Karpas-422 (cell line): ENCODE measurements around the gene GALNT18. TPM values are rescaled to one million over a fixed set of nuclear protein-coding genes. Genes with fewer than 3 reads are reported as not detected.

Experiments used
- DNase-seq: peaks from one replicate; pipeline ENCODE4 v3.0.0-alpha.2; 2015
- H2AFZ ChIP-seq: fragments of 200-600 bp; sonication (generic); 2 replicates; pipeline ENCODE4 v1.6.1; 2014; ENCODE audit warnings: antibody characterized with exemption, low read length, mixed read lengths
- H3K27ac ChIP-seq: fragments of 200-600 bp; sonication (generic); 2 replicates; pipeline ENCODE4 v1.5.1; 2014; ENCODE audit warnings: mild to moderate bottlenecking, low read length, moderate library complexity
- H3K27me3 ChIP-seq: fragments of 200-600 bp; sonication (generic); 2 replicates; pipeline ENCODE4 v1.6.1; 2014; ENCODE audit warnings: low read length, mixed read lengths
- H3K36me3 ChIP-seq: fragments of 200-600 bp; sonication (generic); 2 replicates; pipeline ENCODE4 v1.6.1; 2014; ENCODE audit warnings: low read length, mixed read lengths; ENCODE audit not compliant: insufficient read depth
- H3K4me1 ChIP-seq: fragments of 200-600 bp; sonication (generic); 2 replicates; pipeline ENCODE4 v1.6.1; 2014; ENCODE audit warnings: mild to moderate bottlenecking, low read length, mixed read lengths
- H3K4me2 ChIP-seq: fragments of 200-600 bp; sonication (generic); 2 replicates; pipeline ENCODE4 v1.6.1; 2014; ENCODE audit warnings: low read length, low read depth, mild to moderate bottlenecking; ENCODE audit not compliant: poor library complexity, severe bottlenecking
- H3K4me3 ChIP-seq: fragments of 200-600 bp; sonication (generic); 2 replicates; pipeline ENCODE4 v1.5.1; 2014; ENCODE audit warnings: mild to moderate bottlenecking, antibody characterized with exemption, low read length, mixed read lengths
- H3K79me2 ChIP-seq: fragments of 200-600 bp; sonication (generic); 2 replicates; pipeline ENCODE4 v1.6.1; 2014; ENCODE audit warnings: mild to moderate bottlenecking, low read length, mixed read lengths
- H3K9ac ChIP-seq: fragments of 200-600 bp; sonication (generic); 2 replicates; pipeline ENCODE4 v1.6.0; 2014; ENCODE audit warnings: low read length
- H3K9me2 ChIP-seq: fragments of 200-600 bp; sonication (generic), shearing (Covaris generic); replicated peaks from 2 replicates; pipeline ENCODE4 v1.6.0; 2014; ENCODE audit warnings: mild to moderate bottlenecking, low read length, moderate library complexity; ENCODE audit not compliant: insufficient read depth
- H3K9me3 ChIP-seq: fragments of 300-700, 200-600 bp; sonication (generic); 2 replicates; pipeline ENCODE4 v1.6.1; 2014; ENCODE audit warnings: low read length, mixed read lengths
- H4K20me1 ChIP-seq: fragments of 200-600 bp; sonication (generic); 2 replicates; pipeline ENCODE4 v1.6.1; 2014; ENCODE audit warnings: mild to moderate bottlenecking, antibody characterized with exemption, low read length, low read depth; ENCODE audit not compliant: insufficient read depth
- total RNA-seq: library from RNA; depleted of rRNA; stranded (reverse); fragments of >200 nt; shearing (Covaris generic); gene quantifications from 2 replicates; pipeline ENCODE4 v1.2.3, GENCODE V29; 2014; ENCODE audit warnings: low replicate concordance

GALNT18 gene
- total RNA-seq, 1 experiment from 2014 or later = not detected

DNA sequence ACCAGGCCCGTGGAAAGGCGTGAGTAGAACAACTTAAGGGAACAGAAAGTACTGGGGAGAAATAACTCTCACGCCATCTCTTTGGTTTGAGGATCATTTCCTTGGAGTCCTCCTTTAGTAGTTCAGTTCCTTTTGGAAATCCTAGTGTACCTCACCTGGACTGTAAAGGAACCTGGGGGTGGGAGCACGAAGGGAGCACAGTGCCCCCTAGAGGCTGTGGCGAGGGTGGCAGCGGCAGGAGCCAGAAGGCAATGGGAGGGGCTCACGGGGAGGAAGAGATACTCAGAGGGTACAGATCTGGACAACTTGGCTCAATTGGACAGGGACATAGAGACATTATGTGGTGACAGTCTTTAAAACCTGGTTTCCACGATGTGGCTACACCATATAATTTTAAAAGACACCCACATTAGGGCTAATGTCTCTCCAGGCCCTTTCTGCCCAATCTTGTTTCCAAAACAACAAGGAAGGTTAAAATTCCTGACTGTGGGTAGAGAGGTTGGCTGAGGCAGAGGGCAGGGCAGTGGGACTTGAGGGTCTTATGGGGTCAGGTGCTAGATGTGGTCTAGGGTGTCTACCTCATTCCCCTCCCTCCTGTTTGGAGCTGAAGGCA, 355.7 kb downstream of the GALNT18 start:
- Histone ChIP-seq H3K36me3 (no peaks in the 10 kb centered on the region), H3K4me3 (no peak overlapping the region), H3K4me2 (no peak overlapping the region), H2AFZ (no peak overlapping the region), H3K9me3 (no peaks in the 10 kb centered on the region), H3K79me2 (peaks cover 2% of the 10 kb centered on the region), H4K20me1 (no peaks in the 10 kb centered on the region), H3K9ac (no peak overlapping the region), H3K27ac (no peak overlapping the region), H3K4me1 (peaks cover 54% of the 10 kb centered on the region), H3K27me3 (no peaks in the 10 kb centered on the region), H3K9me2 (no peaks in the 10 kb centered on the region)
- peak; percentile 93 for DNase-seq

DNA sequence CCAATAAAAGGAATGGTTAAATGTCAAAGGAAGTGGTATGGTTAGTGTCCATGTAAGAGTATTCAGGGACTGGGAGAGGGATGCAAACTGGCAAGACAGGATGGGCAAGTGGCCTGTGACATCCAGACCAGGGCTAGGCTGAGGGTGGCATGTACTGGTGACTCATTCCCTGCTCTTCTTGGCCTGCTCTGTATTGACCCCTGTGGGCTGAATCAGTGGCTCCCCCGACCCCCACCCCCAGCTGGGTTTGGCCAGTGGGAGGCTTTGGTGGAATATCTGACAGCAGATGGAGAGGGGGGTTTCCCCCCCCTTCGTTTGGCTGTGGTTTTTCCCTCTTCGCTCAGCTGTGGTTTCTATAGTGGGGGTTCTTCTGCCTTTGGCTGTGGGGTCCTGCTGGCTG, 356.5 kb downstream of the GALNT18 start:
- Histone ChIP-seq H3K36me3 (no peaks in the 10 kb centered on the region), H3K9me2 (no peaks in the 10 kb centered on the region), H3K9ac (no peak overlapping the region), H2AFZ (no peak overlapping the region), H3K4me3 (no peak overlapping the region), H3K27me3 (no peaks in the 10 kb centered on the region), H3K79me2 (peaks cover 9% of the 10 kb centered on the region), H4K20me1 (no peaks in the 10 kb centered on the region), H3K27ac (no peak overlapping the region), H3K9me3 (no peaks in the 10 kb centered on the region), H3K4me1 (peaks cover 62% of the 10 kb centered on the region), H3K4me2 (no peak overlapping the region)
- no peak for DNase-seq

DNA sequence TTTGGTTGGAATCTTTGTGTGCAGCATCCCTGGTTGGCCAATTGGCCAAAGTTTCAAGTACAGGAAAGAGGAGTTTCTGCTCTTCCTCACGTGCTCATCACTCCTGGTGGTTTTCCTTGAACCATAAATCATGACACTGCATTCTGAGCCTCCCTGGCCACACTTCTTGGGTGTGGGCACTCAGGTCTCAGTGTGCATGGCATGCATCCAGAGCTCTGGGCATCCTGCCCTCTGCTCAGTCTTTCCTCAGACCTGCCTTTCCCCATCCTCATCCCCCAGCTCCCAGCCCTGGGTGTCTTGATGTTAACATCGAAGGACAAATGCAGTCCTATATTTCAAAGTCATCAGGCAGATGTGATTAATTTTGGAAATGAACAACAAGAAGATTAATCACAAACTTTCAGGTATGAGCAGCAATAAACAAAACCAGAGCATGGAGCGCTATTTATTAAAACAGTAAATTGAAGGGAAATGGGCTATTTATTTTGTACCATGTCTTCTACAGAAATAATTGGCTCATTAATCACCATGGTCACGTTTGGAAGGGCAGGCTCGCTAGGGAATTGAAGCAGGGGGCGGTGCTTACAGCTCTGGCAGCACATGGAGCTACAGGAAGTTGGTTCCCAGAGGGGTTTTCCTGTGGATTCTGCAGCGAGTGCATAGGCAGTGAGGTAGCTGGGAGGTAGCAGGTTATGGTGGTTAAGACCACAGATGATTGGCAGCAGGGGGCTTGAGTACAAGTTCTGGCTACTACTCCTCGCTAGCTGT, 358.4 kb downstream of the GALNT18 start:
- peak overlapping the region; percentile 97 for H3K27ac ChIP-seq
- no peaks in the 10 kb centered on the region for H3K36me3 ChIP-seq
- peak overlapping the region; percentile 86 for H3K4me3 ChIP-seq
- H3K9me3 ChIP-seq = no peaks in the 10 kb centered on the region
- H3K4me1 ChIP-seq = peaks cover 81% of the 10 kb centered on the region
- H3K9me2 ChIP-seq = no peaks in the 10 kb centered on the region
- no peaks in the 10 kb centered on the region for H3K27me3 ChIP-seq
- peak overlapping the region; percentile 33 for H2AFZ ChIP-seq
- DNase-seq = peak; percentile 86
- no peaks in the 10 kb centered on the region for H4K20me1 ChIP-seq
- peaks cover 9% of the 10 kb centered on the region for H3K79me2 ChIP-seq
- peak overlapping the region; percentile 96 for H3K4me2 ChIP-seq
- H3K9ac ChIP-seq = peak overlapping the region; percentile 63

- H4K20me1 ChIP-seq = no peaks in the 10 kb centered on the region
- H3K4me3 ChIP-seq = peak overlapping the region; percentile 86
- peak overlapping the region; percentile 96 for H3K4me2 ChIP-seq
- peak overlapping the region; percentile 63 for H3K9ac ChIP-seq
- H3K4me1 ChIP-seq = peaks cover 77% of the 10 kb centered on the region
- 0 out of 2 replicates have a peak overlapping the region, but pooled peaks have one; percentile 33 for H2AFZ ChIP-seq
- H3K9me2 ChIP-seq = no peaks in the 10 kb centered on the region
- no peaks in the 10 kb centered on the region for H3K36me3 ChIP-seq
- H3K27ac ChIP-seq = peak overlapping the region; percentile 97
- H3K79me2 ChIP-seq = peaks cover 9% of the 10 kb centered on the region
- no peaks in the 10 kb centered on the region for H3K9me3 ChIP-seq
- H3K27me3 ChIP-seq = no peaks in the 10 kb centered on the region
- DNase-seq = peak; percentile 75
Observed at GRCh38 chr11:11262171-11262920, 359.5 kb downstream of the GALNT18 start.

DNA sequence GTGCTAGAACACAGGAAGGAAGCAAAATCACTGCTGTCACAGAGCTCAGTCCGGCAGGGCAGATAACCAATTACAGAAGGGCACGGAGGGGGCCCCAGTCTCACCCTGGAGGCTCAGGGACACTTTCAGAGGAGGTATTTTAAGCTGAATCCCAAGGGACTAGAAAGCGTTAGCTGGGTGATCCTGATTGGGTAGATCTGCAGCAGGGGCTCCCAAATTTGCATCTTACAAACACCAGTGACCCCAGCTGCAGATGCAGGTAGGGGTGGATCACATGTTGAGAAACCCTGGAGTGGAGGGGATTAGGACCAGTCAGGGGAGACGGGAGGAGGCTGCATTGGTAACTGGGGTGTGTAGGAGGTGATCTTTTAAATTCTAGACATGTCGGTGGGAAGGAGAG, 360.2 kb downstream of the GALNT18 start:
- Histone ChIP-seq H3K79me2 (peaks cover 9% of the 10 kb centered on the region), H3K27ac (peak overlapping the region; percentile 97), H3K27me3 (no peaks in the 10 kb centered on the region), H3K4me1 (peaks cover 83% of the 10 kb centered on the region), H3K9me3 (no peaks in the 10 kb centered on the region), H3K9me2 (no peaks in the 10 kb centered on the region), H3K36me3 (no peaks in the 10 kb centered on the region), H3K4me2 (peak overlapping the region; percentile 96), H3K4me3 (peak overlapping the region; percentile 86), H3K9ac (peak overlapping the region; percentile 90), H2AFZ (no peak overlapping the region), H4K20me1 (no peaks in the 10 kb centered on the region)
- DNase-seq = peak; percentile 99

GRCh38 chr11:11260903-11261302, 360.9 kb downstream of the GALNT18 start:
- H3K9me3 ChIP-seq = no peaks in the 10 kb centered on the region
- H3K9ac ChIP-seq = peak overlapping the region; percentile 90
- H3K27ac ChIP-seq = peak overlapping the region; percentile 97
- H3K36me3 ChIP-seq = no peaks in the 10 kb centered on the region
- H3K4me1 ChIP-seq = peaks cover 81% of the 10 kb centered on the region
- no peak overlapping the region for H2AFZ ChIP-seq
- H4K20me1 ChIP-seq = no peaks in the 10 kb centered on the region
- H3K9me2 ChIP-seq = no peaks in the 10 kb centered on the region
- peak; percentile 58 for DNase-seq
- H3K4me3 ChIP-seq = peak overlapping the region; percentile 86
- H3K4me2 ChIP-seq = peak overlapping the region; percentile 96
- peaks cover 9% of the 10 kb centered on the region for H3K79me2 ChIP-seq
- H3K27me3 ChIP-seq = no peaks in the 10 kb centered on the region

DNA sequence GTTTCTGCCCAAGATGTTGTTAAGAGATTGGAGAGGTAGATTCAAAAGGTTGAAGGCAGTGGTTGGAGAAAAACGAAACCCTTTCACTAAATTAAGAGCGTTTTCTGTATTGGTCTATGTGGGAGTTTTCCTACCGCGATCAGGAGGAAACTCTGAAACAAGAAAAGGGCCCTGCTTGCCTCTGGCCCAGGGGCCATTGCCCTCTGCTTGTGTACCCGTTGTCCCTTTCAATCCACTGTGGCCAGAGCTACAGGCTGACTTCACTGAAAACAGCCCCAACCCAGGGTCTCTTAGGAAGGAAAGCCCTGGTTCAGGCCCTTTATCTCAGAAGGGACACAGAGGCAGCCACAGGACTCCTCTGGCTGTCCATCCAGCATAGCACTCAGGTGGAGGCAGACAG, 367.8 kb downstream of the GALNT18 start:
- no peaks in the 10 kb centered on the region for H3K79me2 ChIP-seq
- no peak overlapping the region for H3K9ac ChIP-seq
- no peaks in the 10 kb centered on the region for H3K36me3 ChIP-seq
- H2AFZ ChIP-seq = no peak overlapping the region
- H3K4me2 ChIP-seq = no peak overlapping the region
- no peaks in the 10 kb centered on the region for H4K20me1 ChIP-seq
- H3K4me3 ChIP-seq = no peak overlapping the region
- DNase-seq = no peak
- no peaks in the 10 kb centered on the region for H3K27me3 ChIP-seq
- H3K9me2 ChIP-seq = no peaks in the 10 kb centered on the region
- H3K27ac ChIP-seq = no peak overlapping the region
- H3K9me3 ChIP-seq = no peaks in the 10 kb centered on the region
- H3K4me1 ChIP-seq = peaks cover 60% of the 10 kb centered on the region

- DNase-seq = no peak
- no peak overlapping the region for H3K4me2 ChIP-seq
- H3K27ac ChIP-seq = no peak overlapping the region
- no peaks in the 10 kb centered on the region for H3K9me3 ChIP-seq
- H3K36me3 ChIP-seq = no peaks in the 10 kb centered on the region
- no peaks in the 10 kb centered on the region for H4K20me1 ChIP-seq
- H3K27me3 ChIP-seq = no peaks in the 10 kb centered on the region
- no peaks in the 10 kb centered on the region for H3K79me2 ChIP-seq
- no peak overlapping the region for H3K4me3 ChIP-seq
- no peaks in the 10 kb centered on the region for H3K9me2 ChIP-seq
- H3K9ac ChIP-seq = no peak overlapping the region
- H2AFZ ChIP-seq = no peak overlapping the region
- H3K4me1 ChIP-seq = peaks cover 55% of the 10 kb centered on the region
Observed at GRCh38 chr11:11253497-11253896, 368.3 kb downstream of the GALNT18 start.
